ENCODE data around the gene LANCL3. TPM values are rescaled to one million over a fixed set of nuclear protein-coding genes. Genes with fewer than 3 reads are reported as not detected.

Gene LANCL3
- total RNA-seq, 1 experiment from 2014 or later, result 0.26 TPM

- no peak for DNase-seq
- no peak overlapping the region for H3K23ac ChIP-seq (ENCODE audit: insufficient read length, low read depth, low read length)
- no peaks in the 10 kb centered on the region for H3K4me1 Mint-ChIP-seq
- H4K5ac ChIP-seq (ENCODE audit: insufficient read length, low read depth, low read length), result no peak overlapping the region
- H3K4ac ChIP-seq (ENCODE audit: low read depth, low read length), result no peak overlapping the region
- H3K56ac ChIP-seq (ENCODE audit: insufficient read length, low read depth, low read length), result no peak overlapping the region
- H3K14ac ChIP-seq (ENCODE audit: insufficient read depth, low read length), result no peak overlapping the region
- H3K27ac ChIP-seq (ENCODE audit: insufficient read length, low read depth, low read length), result no peak overlapping the region
- no peak overlapping the region for H2BK15ac ChIP-seq (ENCODE audit: low read depth, low read length)
- H3K27me3 Mint-ChIP-seq (ENCODE audit: low read depth), result peaks cover 2% of the 10 kb centered on the region; the same call in 1 of the 2 replicates
- no peak overlapping the region for H2BK12ac ChIP-seq (ENCODE audit: insufficient read length, low read depth, low read length)
- no peak overlapping the region for H2BK5ac ChIP-seq (ENCODE audit: insufficient read length, low read length)
- H2BK120ac ChIP-seq (ENCODE audit: low read depth, low read length, poor library complexity, severe bottlenecking), result no peak overlapping the region
- H3K4me3 Mint-ChIP-seq, result no peak overlapping the region
- no peak overlapping the region for H2BK20ac ChIP-seq (ENCODE audit: low read depth, low read length, poor library complexity, severe bottlenecking)
- H3K9me3 Mint-ChIP-seq, result peaks cover 50 to 58% of the 10 kb centered on the region in 2 experiments
- H3K23me2 ChIP-seq (ENCODE audit: insufficient read length, low read depth, low read length, poor library complexity, severe bottlenecking), result no peaks in the 10 kb centered on the region
- H2AK5ac ChIP-seq (ENCODE audit: insufficient read length, low read length), result no peak overlapping the region
- H3K4me1 ChIP-seq (ENCODE audit: insufficient read depth, low read length), result no peaks in the 10 kb centered on the region
- no peak overlapping the region for H3K18ac ChIP-seq (ENCODE audit: insufficient read length, low read depth, low read length)
- no peaks in the 10 kb centered on the region for H3K27me3 ChIP-seq (ENCODE audit: insufficient read depth, low read length)
- no peak overlapping the region for H2AFZ ChIP-seq (ENCODE audit: low read length)
- H4K20me1 ChIP-seq (ENCODE audit: control insufficient read depth, insufficient read depth, insufficient read length), result no peaks in the 10 kb centered on the region
- H4K8ac ChIP-seq (replicated peaks; ENCODE audit: insufficient read length, low read depth, low read length), result no peak overlapping the region
- H3K9me3 ChIP-seq (ENCODE audit: control insufficient read depth, low read depth, low read length), result peaks cover 6% of the 10 kb centered on the region
- H3K27ac Mint-ChIP-seq, result no peak overlapping the region
- no peaks in the 10 kb centered on the region for H3K79me1 ChIP-seq (ENCODE audit: insufficient read depth, low read depth, low read length, poor library complexity, severe bottlenecking)
- H3K79me2 ChIP-seq (ENCODE audit: insufficient read depth, low read length), result no peaks in the 10 kb centered on the region
- H4K91ac ChIP-seq (ENCODE audit: insufficient read length, low read depth, low read length), result no peak overlapping the region
- H3T11ph ChIP-seq (ENCODE audit: low read length), result no peak overlapping the region
- no peak overlapping the region for H3K9ac ChIP-seq (ENCODE audit: extremely low read depth, insufficient read length, low read length)
- no peak for TF ChIP-seq CTCF (conservative IDR thresholded peaks at IDR 0.05)
- H3K4me2 ChIP-seq (ENCODE audit: insufficient read depth, insufficient read length, low read length), result no peak overlapping the region
- H3K36me3 Mint-ChIP-seq (ENCODE audit: insufficient read depth in 1 of 3, low read depth in 3 of 3), result peaks cover 2 to 13% (median 5%) of the 10 kb centered on the region in 3 experiments; a peak in 6 of 7 replicates
Observed at GRCh38 chrX:37638047-37638446, 66.6 kb downstream of the LANCL3 start.
